Mesothelial cell of epicardium (in vitro differentiated cells): ENCODE data around the gene CPTP. TPM values are rescaled to one million over a fixed set of nuclear protein-coding genes. Genes with fewer than 3 reads are reported as not detected.

ENCODE experiments used
- DNase-seq, 2 experiments: peaks; one replicate each; pipeline ENCODE4 v3.0.0; 2021; ENCODE audit warnings: low spot score in 2 of 2; ENCODE audit not compliant: unreplicated experiment in 2 of 2
- H3K27ac Mint-ChIP-seq: 2 replicates; pipeline ENCODE4 v1.8.0; 2021; ENCODE audit warnings: mixed read lengths
- H3K27me3 Mint-ChIP-seq: 2 replicates; pipeline ENCODE4 v1.8.0; 2021; ENCODE audit warnings: low read depth, mixed read lengths
- H3K36me3 Mint-ChIP-seq: 2 replicates; pipeline ENCODE4 v1.8.0; 2021; ENCODE audit warnings: mixed read lengths
- H3K4me1 Mint-ChIP-seq: 2 replicates; pipeline ENCODE4 v1.8.0; 2021; ENCODE audit warnings: mixed read lengths
- H3K4me3 Mint-ChIP-seq: 2 replicates; pipeline ENCODE4 v1.8.0; 2021; ENCODE audit warnings: mild to moderate bottlenecking, moderate library complexity, mixed read lengths
- H3K9me3 Mint-ChIP-seq: 2 replicates; pipeline ENCODE4 v1.8.0; 2021; ENCODE audit warnings: mixed read lengths
- CTCF ChIP-seq: fragments of 200-600 bp; sonication (generic); IDR thresholded peaks from one replicate; pipeline ENCODE4 v1.5.0; 2021; ENCODE audit warnings: antibody characterized with exemption; ENCODE audit not compliant: unreplicated experiment
- total RNA-seq: library from RNA; stranded (reverse); gene quantifications from 3 replicates; pipeline ENCODE4 v1.2.1, GENCODE V29; 2021

The CPTP gene
- total RNA-seq, 1 donor from 2014 or later: 17.8 TPM

- H3K36me3 Mint-ChIP-seq: peaks cover 13% of the 10 kb centered on the region
- no peaks in the 10 kb centered on the region for H3K27me3 Mint-ChIP-seq
- no peak for TF ChIP-seq CTCF
- peaks cover 1% of the 10 kb centered on the region for H3K4me1 Mint-ChIP-seq
- no peak for DNase-seq
- no peak overlapping the region for H3K4me3 Mint-ChIP-seq
- no peaks in the 10 kb centered on the region for H3K9me3 Mint-ChIP-seq
- no peak overlapping the region for H3K27ac Mint-ChIP-seq
Measured at GRCh38 chr1:1335792-1336248, 11.2 kb downstream of the CPTP start.

- Mint-ChIP-seq H3K36me3 (peaks cover 18% of the 10 kb centered on the region), H3K27ac (no peak overlapping the region), H3K4me1 (no peaks in the 10 kb centered on the region), H3K27me3 (no peaks in the 10 kb centered on the region), H3K4me3 (no peak overlapping the region), H3K9me3 (no peaks in the 10 kb centered on the region)
- no peak for DNase-seq
- no peak for TF ChIP-seq CTCF
Measured at GRCh38 chr1:1336446-1336845, 11.8 kb downstream of the CPTP start.

- no peaks in the 10 kb centered on the region for H3K4me1 Mint-ChIP-seq
- no peak for TF ChIP-seq CTCF
- no peak overlapping the region for H3K27ac Mint-ChIP-seq
- H3K36me3 Mint-ChIP-seq: peaks cover 18% of the 10 kb centered on the region
- no peak overlapping the region for H3K4me3 Mint-ChIP-seq
- no peaks in the 10 kb centered on the region for H3K27me3 Mint-ChIP-seq
- no peak for DNase-seq
- H3K9me3 Mint-ChIP-seq: no peaks in the 10 kb centered on the region
Measured at GRCh38 chr1:1336931-1337792, 12.6 kb downstream of the CPTP start.

GRCh38 chr1:1337793-1338147, 13.2 kb downstream of the CPTP start:
- no peak for DNase-seq
- Mint-ChIP-seq H3K9me3 (no peaks in the 10 kb centered on the region), H3K4me1 (no peaks in the 10 kb centered on the region), H3K36me3 (peaks cover 18% of the 10 kb centered on the region), H3K27ac (no peak overlapping the region), H3K4me3 (no peak overlapping the region), H3K27me3 (no peaks in the 10 kb centered on the region)
- no peak for TF ChIP-seq CTCF

GRCh38 chr1:1338278-1338677, 13.7 kb downstream of the CPTP start:
- H3K4me3 Mint-ChIP-seq: no peak overlapping the region
- DNase-seq: no peak
- no peaks in the 10 kb centered on the region for H3K4me1 Mint-ChIP-seq
- TF ChIP-seq CTCF: no peak
- H3K36me3 Mint-ChIP-seq: peaks cover 18% of the 10 kb centered on the region
- H3K9me3 Mint-ChIP-seq: no peaks in the 10 kb centered on the region
- H3K27me3 Mint-ChIP-seq: no peaks in the 10 kb centered on the region
- H3K27ac Mint-ChIP-seq: no peak overlapping the region

GRCh38 chr1:1340185-1340584, 15.6 kb downstream of the CPTP start:
- Mint-ChIP-seq H3K4me3 (no peak overlapping the region), H3K27me3 (no peaks in the 10 kb centered on the region), H3K9me3 (no peaks in the 10 kb centered on the region), H3K4me1 (no peaks in the 10 kb centered on the region), H3K27ac (no peak overlapping the region), H3K36me3 (peaks cover 18% of the 10 kb centered on the region)
- no peak for TF ChIP-seq CTCF
- no peak for DNase-seq
